Fibroblast of skin of scalp (primary cell): ENCODE data around the gene INPP4B.

ENCODE experiments used
- DNase-seq: peaks from one replicate; pipeline ENCODE4 v3.0.0-alpha.2; 2013

The INPP4B gene

DNA sequence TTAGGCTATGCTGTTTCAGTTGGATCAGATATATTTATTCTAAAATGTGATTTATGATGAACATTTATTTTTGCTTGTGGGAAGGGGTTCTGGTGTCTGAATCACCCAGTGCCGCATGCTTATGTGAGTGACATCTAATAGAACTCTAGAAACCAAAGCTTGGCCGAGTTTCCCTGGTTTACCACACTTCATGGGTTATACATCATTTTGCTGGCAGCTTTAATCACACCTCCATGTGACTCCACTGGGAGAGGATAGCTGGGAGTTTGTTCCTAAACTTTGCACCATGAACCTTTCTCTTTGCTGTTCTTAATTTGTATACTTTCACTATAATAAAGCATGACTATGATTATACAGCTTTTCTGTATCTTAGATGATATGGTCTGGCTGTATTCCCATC is 382.9 kb downstream of the INPP4B start:
- no peak for DNase-seq

DNA sequence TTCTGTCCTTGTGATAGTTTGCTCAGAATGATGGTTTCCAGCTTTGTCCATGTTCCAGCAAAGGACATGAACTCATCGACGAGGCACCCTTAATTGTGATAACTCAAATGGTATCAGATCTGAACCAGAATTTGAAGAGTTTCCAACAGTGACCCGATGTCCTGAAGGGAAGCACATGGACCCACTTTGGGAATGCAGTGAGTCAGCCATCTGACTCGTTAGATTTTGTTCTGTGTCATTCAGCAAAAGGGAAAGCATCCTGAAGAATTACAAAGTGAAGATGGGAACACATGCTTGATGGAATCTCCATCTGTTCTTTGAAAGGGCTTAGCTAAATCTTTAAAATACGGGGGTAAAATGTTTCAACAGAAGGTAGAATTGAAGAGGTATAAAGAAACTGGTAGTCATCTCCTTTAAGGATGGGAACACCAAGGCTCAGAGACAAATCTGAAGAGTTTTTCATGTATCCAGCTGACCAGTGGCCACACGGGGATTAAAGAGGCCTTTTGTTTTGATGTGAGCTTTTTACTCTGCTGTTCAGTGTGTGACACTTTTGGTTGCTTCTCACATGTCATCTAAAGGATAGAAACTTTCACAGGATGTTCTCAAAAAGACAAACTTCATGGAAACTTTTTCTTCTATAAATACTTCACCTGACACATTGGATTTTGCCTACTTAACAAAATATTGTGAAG is 393.8 kb downstream of the INPP4B start:
- peak; percentile 24 for DNase-seq

GRCh38 chr4:142449771-142450373 is 396.2 kb downstream of the INPP4B start:
- no peak for DNase-seq

GRCh38 chr4:142447009-142447408 is 399.1 kb downstream of the INPP4B start:
- no peak for DNase-seq

DNA sequence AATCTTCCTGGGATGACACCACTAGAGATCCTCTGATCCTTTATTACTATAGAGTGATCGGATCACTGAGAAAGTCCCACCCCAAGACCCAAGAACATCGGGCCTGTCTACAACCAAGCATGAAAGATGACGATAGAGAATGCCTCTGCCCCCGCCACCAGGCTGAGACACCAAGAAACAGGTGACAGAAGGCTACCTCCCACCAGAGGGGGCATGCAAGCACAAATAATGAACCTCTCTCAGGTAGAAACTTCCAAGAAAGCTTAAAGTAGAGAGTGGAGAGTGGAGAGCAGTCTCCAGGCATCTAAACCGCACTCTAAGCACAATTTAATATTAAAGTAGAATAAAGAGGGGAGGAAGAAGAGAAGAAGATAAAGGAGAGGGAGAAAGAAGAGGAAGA is 402.6 kb downstream of the INPP4B start:
- no peak for DNase-seq

- DNase-seq: peak; percentile 27
Observed at GRCh38 chr4:142440093-142440492, 406.0 kb downstream of the INPP4B start.

- DNase-seq: no peak
Observed at GRCh38 chr4:142435599-142436235, 410.4 kb downstream of the INPP4B start.

DNA sequence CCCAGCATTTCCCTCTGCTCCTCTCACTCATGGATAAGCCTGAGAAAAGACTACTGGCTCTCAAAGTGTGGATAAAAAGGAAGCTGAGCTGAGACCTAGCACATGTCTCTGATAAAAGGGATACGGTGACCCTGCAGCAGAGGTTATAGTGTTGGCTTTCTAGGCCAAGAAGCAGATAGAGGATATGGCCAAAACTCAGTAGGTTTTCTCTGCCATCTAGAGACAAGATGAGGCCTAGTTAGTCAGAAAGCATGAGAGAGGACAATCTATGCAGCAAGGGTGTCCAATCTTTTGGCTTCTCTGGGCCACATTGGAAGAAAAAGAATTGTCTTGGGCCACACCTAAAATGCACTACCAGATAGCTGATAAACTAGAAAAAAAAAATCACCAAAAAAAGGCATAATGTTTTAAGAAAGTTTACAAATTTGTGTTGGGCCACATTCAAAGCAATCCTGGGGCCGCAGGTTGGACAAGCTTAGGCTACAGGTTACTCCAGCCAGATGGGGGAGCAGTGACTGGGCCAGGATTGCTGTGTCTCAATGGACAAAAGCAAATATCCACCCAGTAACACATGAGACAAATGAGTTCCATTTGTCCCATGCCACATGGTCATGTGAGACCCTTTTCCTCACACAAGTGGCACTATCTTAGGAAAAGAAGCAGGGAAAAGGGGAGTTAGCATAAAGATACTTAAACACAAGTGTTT is 411.4 kb downstream of the INPP4B start:
- no peak for DNase-seq

DNA sequence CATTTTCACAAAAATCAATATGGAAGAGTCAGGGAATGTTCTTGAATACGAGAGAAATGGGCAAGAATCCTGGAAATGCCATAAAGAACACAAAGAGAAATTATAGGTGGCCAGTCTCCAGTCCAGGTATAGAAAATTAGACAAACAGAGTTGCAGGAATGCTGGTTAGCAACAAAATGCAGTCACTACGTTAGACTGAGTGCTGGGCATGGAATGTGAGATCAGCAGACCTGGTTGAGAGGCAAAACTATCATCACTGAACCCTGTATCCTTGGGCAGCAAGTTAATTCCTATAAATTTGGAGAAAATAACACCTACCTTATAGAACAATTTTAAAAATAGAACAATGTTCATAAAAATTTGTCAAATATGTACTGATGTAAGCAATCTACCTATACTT is 417.4 kb downstream of the INPP4B start:
- DNase-seq: no peak

GRCh38 chr4:142427456-142427855 is 418.6 kb downstream of the INPP4B start:
- no peak for DNase-seq

- no peak for DNase-seq
Observed at GRCh38 chr4:142423861-142424260, 422.2 kb downstream of the INPP4B start.

- no peak for DNase-seq
Observed at GRCh38 chr4:142420311-142421095, 425.6 kb downstream of the INPP4B start.

GRCh38 chr4:142419712-142420111 is 426.4 kb downstream of the INPP4B start:
- DNase-seq: no peak

DNA sequence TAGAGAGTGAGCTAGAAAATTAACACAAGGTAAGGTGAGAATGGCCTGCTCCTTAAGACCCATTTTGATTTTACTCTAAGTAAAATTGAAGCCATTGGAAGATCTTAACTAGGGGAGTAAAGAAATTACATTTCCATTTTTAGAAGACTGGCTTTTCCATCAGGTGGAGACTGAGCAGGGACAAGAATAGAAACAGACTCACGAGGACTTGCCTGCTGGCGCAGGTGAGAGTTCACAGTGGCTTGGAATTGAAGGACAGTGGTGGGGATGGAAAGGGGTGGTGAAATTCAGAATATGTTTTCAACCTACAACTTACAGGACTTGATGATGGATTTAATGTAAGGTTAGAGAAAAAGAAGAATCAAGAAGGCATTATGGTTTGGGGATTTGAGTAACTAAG is 427.4 kb downstream of the INPP4B start:
- no peak for DNase-seq

GRCh38 chr4:142416711-142417275 is 429.3 kb downstream of the INPP4B start:
- peak; percentile 24 for DNase-seq

GRCh38 chr4:142416121-142416520 is 430.0 kb downstream of the INPP4B start:
- DNase-seq: peak; percentile 79

DNA sequence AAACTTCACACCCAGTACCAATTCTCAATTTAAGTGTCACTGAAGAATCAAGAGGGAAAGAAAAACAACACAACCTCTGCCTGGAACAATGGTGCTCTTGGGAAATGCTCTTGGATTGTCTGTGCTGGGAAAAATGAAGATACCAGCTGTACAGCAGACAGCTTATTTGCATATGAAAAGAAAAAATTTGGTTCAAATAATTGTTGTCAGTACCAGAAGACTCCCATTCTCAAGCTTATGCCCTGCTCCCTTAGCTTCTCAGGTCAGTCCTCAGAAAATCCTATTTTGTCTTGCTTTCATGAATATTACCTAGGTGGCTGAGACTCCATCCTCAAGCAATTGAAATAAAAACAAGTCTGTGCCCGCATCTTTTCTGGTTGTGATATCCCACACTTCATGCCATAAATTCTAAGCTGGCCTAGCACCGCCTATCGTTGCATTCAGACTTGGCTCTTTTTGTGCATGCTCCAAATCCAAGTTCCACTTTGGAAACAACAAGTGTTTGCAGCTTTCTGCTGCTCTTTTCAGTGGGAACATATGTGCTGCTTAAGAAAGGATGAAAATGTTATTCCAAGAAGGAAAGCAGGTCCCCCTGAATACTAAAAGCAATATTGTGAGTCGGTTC is 431.6 kb downstream of the INPP4B start:
- no peak for DNase-seq

DNA sequence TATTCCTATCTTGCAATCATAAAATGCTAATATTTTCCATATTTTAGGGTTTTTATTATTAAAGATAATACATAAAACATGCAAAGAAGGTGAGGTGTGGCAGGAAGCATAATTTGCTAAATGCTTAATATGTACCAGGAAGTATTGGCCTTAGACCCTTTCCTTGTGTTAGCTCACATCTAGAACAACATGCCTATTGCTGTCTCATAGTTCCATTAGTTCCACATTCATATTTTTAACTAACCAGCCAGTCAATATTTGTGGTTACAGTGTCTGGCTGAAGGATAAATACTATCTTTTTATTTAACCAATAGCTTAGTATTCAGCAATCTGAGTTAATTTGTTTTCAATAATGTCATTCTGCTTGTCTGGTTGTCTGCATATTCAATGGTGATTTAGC is 432.6 kb downstream of the INPP4B start:
- DNase-seq: peak; percentile 38

GRCh38 chr4:142411993-142412392 is 434.1 kb downstream of the INPP4B start:
- no peak for DNase-seq

- DNase-seq: peak; percentile 62
Observed at GRCh38 chr4:142408003-142408441, 438.1 kb downstream of the INPP4B start.

GRCh38 chr4:142407596-142407995 is 438.5 kb downstream of the INPP4B start:
- DNase-seq: no peak
